Aorta (tissue), 5 donors: ENCODE data around the gene NELFCD. TPM values are rescaled to one million over a fixed set of nuclear protein-coding genes. Genes with fewer than 3 reads are reported as not detected.
"Not testable (repeated sequence)": the region's sequence is repeated elsewhere in the genome, so short reads cannot be mapped to it uniquely, and the experiment has no call there.

Experiments used
- ATAC-seq: fragments of 200-7000 bp; cut with Tn5 transposase; one replicate; pipeline ENCODE4 v1.9.1; 2022; ENCODE audit warnings: moderate library complexity; ENCODE audit not compliant: low FRiP score
- DNase-seq, 2 donors: peaks; one replicate each; pipeline ENCODE4 v3.0.0-alpha.2; 2020
- H3K27ac ChIP-seq, 2 donors: one replicate each; pipeline ENCODE4 v1.5.1; 2013; ENCODE audit warnings: low read length in 2 of 2, mild to moderate bottlenecking in 2 of 2, moderate library complexity in 2 of 2, control low read depth in 1 of 2, inconsistent platforms in 1 of 2, low read depth in 1 of 2
- H3K27me3 ChIP-seq, 2 donors: one replicate each; pipeline ENCODE4 v1.6.1; 2013; ENCODE audit warnings: control low read depth in 1 of 2, low read length in 1 of 2, mild to moderate bottlenecking in 1 of 2, moderate library complexity in 1 of 2; ENCODE audit not compliant: insufficient read depth in 2 of 2, control insufficient read depth in 1 of 2
- H3K36me3 ChIP-seq, 2 donors: one replicate each; pipeline ENCODE4 v1.6.1; 2013; ENCODE audit warnings: control low read depth in 1 of 2, low read length in 1 of 2, mild to moderate bottlenecking in 1 of 2; ENCODE audit not compliant: insufficient read depth in 2 of 2, control insufficient read depth in 1 of 2
- H3K4me1 ChIP-seq, 2 donors: one replicate each; pipeline ENCODE4 v1.6.1; 2013; ENCODE audit warnings: low read length in 2 of 2, control low read depth in 1 of 2, mild to moderate bottlenecking in 1 of 2, moderate library complexity in 1 of 2; ENCODE audit not compliant: insufficient read depth in 2 of 2, control insufficient read depth in 1 of 2
- H3K4me3 ChIP-seq, 2 donors: one replicate each; pipeline ENCODE4 v1.5.1; 2013; ENCODE audit warnings: low read length in 2 of 2, control low read depth in 1 of 2, mild to moderate bottlenecking in 1 of 2
- H3K9me3 ChIP-seq: one replicate; pipeline ENCODE4 v1.6.1; 2013; ENCODE audit warnings: mild to moderate bottlenecking, low read length; ENCODE audit not compliant: control insufficient read depth
- WGBS, 2 donors: extraction: QIAGEN DNeasy Blood & Tissue Kit; methylation state at CpG; one replicate each; pipeline ENCODE4 v1.1.7; 2013; 5-methylcytosine and 5-hydroxymethylcytosine counted together
- intact Hi-C, 2 donors: fragments of 100-400 bp; cut with DNase I; formaldehyde crosslinking; loops; one replicate each; pipeline versions ENCODE4 v1.14.2 to v1.15.0; 2022
- polyA plus RNA-seq, 2 donors: library from polyadenylated mRNA; stranded (reverse); fragments of 200-250 nt; gene quantifications; one replicate each; pipeline ENCODE4 v1.2.3, GENCODE V29; 2013
- total RNA-seq, 2 donors: library from RNA; stranded (reverse); fragmentation: NEBNext Ultra II Directional; extraction: Animal tissue kit (Norgen Biotek cat#: 25700); gene quantifications; one replicate each; pipeline ENCODE4 v1.2.1, GENCODE V29; 2021
- donor health status: healthy with polysubstance abuse.
- donor health status: Bipolar disorder and iron deficiency.
- donor health status: DM: no; HTN: no; CAD: no.
- donor health status: DM: no; HTN: no; CAD: no.
- donor health status: DM: yes; HTN: yes; CAD: no.

The NELFCD gene
- total and polyA plus RNA-seq, 4 donors = 22.7 to 53.9 (median 45.3) TPM

DNA sequence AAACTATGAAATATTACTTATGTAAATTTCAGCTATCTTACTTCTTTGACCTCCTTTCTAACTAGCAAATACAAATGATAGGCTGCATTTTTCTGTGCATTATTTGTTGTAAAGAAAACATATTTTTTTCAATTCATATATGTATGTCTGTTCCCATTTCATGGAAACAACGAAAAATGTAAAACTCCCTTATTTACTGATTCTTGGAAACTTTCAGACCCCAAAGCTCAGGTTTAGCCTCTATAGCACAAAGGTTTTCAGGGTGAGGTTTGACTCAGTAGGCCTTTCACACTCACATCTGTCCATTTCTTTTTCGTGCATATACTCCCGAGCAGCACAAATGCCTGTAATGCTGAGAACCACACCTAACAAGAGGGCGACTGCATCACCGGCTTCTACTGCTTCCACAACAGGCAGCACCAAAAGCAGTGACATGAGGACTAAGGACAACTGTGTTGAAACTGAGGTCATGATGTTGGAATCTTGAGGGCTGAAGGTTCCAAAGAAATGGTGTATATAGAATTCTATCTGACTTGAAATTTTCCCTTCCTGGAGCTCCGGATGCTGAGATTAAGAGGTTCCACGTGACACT lies 33.2 kb upstream of the NELFCD start:
- H3K36me3 ChIP-seq, H3K27me3 ChIP-seq, H3K27ac ChIP-seq, H3K4me3 ChIP-seq, DNase-seq, H3K9me3 ChIP-seq, ATAC-seq, intact Hi-C loops, H3K4me1 ChIP-seq: not testable (repeated sequence)
- 78% methylated on average over 7 of the region's 7 CpGs for WGBS, 2 donors

DNA sequence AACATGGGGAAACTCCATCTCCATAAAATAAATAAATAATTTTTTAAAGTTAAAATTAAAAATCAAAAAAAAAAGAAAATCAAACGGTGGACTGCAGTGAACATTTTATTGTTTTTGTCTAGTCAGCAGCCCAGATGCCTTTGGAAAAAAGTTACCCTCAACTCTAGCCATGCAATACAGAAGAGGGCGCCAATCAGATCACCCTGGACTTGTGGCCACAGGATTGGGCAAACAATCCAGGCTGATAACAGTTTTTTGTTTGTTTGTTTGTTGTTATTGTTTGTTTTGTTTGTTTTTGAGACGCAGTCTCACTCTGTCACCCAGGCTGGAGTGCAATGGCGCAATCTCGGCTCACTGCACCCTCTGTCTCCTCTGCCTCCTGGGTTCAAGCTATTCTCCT lies 30.5 kb upstream of the NELFCD start:
- intact Hi-C loops = no loop called here
- WGBS, 2 donors = 79 to 82% methylated on average over 5 of the region's 5 CpGs
- Histone ChIP-seq H3K4me3 (no peak overlapping the region), H3K9me3 (no peaks in the 10 kb centered on the region), H3K27me3 (no peaks in the 10 kb centered on the region), H3K27ac (no peak overlapping the region), H3K4me1 (no peaks in the 10 kb centered on the region), H3K36me3 (no peaks in the 10 kb centered on the region)
- ATAC-seq = no peak
- no peak for DNase-seq

DNA sequence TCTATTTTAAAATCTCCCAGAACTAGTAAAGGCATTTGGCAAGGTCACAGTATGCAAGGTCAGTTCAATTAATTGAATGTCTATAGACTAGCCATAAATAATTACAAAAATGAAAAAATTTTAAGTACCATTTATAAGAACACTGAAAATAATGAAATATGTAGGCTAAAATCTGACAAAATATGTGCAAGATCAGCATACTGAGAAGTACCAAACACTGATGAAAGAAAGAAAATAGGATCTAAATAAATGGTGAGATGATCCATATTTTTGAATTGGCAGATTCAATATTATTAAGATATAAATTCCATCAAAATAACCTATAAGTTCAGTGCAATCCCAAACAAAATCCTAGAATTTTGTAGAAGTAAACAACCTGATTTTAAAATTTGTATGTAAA lies 28.0 kb upstream of the NELFCD start:
- no peaks in the 10 kb centered on the region for H3K27me3 ChIP-seq
- no peaks in the 10 kb centered on the region for H3K4me1 ChIP-seq
- no peak overlapping the region for H3K27ac ChIP-seq
- intact Hi-C loops = no loop called here
- no peak for DNase-seq
- no peak for ATAC-seq
- H3K4me3 ChIP-seq = no peak overlapping the region
- H3K9me3 ChIP-seq = no peaks in the 10 kb centered on the region
- no peaks in the 10 kb centered on the region for H3K36me3 ChIP-seq

DNA sequence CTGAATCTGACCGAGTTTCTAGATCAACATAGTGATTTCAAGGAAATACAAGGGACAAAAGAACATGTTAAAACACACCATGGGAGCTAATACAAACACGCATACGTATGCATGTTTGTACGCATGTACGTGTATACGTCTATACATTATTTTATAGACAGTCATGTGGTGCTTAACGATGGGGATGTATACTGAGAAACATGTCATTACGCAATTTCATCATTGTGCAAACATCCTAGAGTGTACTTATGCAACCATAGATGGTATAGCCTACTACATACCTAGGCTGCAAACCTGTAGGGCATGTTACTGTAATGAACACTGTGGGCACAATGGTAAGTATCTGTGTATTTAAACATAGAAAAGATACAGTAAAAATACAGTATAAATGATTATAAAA lies 25.0 kb upstream of the NELFCD start:
- no peaks in the 10 kb centered on the region for H3K27me3 ChIP-seq
- 82 to 88% methylated on average over 8 of the region's 8 CpGs for WGBS, 2 donors
- intact Hi-C loops = no loop called here
- H3K4me1 ChIP-seq = no peaks in the 10 kb centered on the region
- no peaks in the 10 kb centered on the region for H3K9me3 ChIP-seq
- no peaks in the 10 kb centered on the region for H3K36me3 ChIP-seq
- no peak overlapping the region for H3K27ac ChIP-seq
- no peak for DNase-seq
- ATAC-seq = no peak
- H3K4me3 ChIP-seq = no peak overlapping the region

DNA sequence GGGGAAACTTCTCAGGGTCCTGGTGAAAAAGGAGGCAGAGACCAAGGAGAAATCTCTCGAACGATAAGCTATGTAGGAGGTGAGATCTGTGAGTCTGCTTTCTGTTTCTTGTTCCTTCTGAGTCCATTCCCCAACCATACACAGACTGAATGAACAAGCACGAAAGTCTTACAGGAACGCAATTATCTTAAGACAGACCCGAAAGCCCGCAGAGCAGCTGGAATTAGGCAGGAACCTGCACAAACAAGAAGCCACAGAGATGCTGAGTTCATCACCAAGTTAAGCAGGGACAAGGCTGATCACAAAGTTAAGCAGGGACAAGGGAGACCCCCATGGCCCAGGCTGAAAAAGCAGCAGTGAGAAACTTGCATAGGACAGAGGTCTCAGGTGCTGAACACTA lies 21.4 kb upstream of the NELFCD start:
- Histone ChIP-seq H3K27me3 (no peaks in the 10 kb centered on the region), H3K27ac (no peak overlapping the region), H3K4me1 (no peaks in the 10 kb centered on the region), H3K9me3 (no peaks in the 10 kb centered on the region), H3K4me3 (no peak overlapping the region), H3K36me3 (no peaks in the 10 kb centered on the region)
- ATAC-seq = no peak
- intact Hi-C loops = no loop called here
- WGBS, 2 donors = 60 to 68% methylated on average over 6 of the region's 6 CpGs
- no peak for DNase-seq

DNA sequence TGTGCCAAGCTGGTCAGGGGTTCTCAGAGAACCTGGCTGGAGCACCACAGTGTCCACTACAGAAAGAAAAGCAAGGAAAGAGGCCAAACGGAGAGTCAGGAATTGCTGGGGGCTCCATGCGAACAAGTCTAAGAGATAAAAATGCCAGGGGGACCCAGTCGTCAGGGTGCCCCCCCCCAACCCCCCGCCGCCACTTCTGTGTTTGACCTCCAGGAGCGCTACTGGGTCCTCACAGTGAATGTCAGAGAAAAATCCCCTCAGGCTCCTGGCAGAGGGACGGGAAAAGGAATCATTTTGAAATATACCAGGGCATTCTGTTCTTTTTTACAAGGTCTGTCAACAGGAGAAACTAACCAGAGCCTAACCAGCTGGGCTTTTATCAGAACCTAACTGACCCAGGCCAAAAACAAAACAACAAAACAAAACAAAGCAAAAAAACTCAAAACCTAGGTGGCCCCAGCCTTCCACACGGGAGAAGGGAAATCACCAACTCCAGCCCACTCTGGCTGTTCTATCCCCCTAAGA lies 17.9 kb upstream of the NELFCD start:
- Histone ChIP-seq H3K36me3 (no peaks in the 10 kb centered on the region), H3K27me3 (no peaks in the 10 kb centered on the region), H3K27ac (no peak overlapping the region), H3K9me3 (no peaks in the 10 kb centered on the region), H3K4me1 (no peaks in the 10 kb centered on the region), H3K4me3 (no peak overlapping the region)
- DNase-seq (no peak), ATAC-seq (no peak)
- intact Hi-C loops = no loop called here
- 51 to 57% methylated on average over 8 of the region's 8 CpGs for WGBS, 2 donors

DNA sequence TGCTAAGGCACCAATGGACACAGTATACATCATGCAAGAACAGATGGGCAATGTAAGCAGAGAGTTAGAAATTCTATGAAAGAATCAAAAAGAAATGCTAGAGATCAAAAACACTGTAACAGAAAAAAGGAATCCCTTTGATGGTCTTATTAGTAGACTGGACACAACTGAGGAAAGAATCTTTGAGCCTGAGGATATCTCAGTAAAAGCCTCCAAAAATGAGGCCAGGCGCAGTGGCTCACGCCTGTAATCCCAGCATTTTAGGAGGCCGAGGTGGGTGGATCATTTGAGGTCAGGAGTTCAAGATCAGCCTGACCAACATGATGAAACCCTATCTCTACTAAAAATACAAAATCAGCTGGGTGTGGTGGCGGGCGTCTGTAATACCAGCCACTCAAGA lies 17.1 kb upstream of the NELFCD start:
- not testable (repeated sequence) for H3K4me3 ChIP-seq, ATAC-seq
- 94% methylated on average over 5 of the region's 5 CpGs for WGBS, 2 donors

DNA sequence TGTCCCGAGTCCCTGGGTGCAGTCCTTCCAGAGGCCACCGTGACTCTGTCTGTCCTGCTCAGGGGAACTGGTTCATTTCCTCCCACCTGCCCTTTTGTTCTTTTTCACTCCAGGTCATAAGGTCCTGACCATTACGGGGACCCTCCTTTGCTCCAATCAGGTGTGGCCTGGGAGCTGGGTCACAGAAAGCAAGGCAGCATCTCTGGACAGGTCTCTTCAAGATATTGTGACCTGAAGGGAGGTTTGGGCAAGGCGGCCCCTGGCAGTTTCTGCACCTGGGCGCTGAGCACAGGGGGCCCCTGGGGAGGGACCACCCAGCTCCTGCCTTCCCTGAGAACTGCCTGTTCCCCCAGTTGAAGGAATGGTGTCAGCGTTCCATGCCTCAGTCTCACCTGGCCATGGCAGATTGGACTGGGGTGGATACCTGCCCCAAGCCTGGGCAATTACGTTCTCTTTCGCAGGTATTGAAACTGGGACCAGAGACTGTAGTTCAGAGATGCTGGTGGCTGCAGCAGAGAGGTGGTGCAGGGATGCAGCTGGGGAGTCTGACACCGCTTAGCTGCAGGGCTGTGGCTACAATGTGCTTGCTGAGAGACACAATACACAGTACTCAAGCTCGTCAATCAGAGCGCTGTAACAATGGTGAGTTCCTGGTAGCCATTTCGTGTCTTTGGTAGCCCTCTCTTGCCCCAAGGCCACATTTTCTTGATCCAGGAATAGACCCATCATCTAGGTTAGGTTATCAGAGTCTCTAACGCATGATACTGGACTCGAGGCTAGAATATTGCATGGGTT lies 15.6 kb upstream of the NELFCD start:
- Histone ChIP-seq H3K27ac (no peak overlapping the region), H3K4me1 (no peaks in the 10 kb centered on the region), H3K36me3 (no peaks in the 10 kb centered on the region), H3K9me3 (no peaks in the 10 kb centered on the region), H3K4me3 (no peak overlapping the region), H3K27me3 (no peaks in the 10 kb centered on the region)
- ATAC-seq (no peak), DNase-seq (no peak)
- WGBS, 2 donors = 76% methylated on average over 14 of the region's 14 CpGs
- intact Hi-C loops = no loop called here

More for the DNA sequence above, 17.1 kb upstream of the NELFCD start:
- H3K27me3 ChIP-seq, DNase-seq, H3K27ac ChIP-seq, H3K9me3 ChIP-seq, H3K36me3 ChIP-seq, H3K4me1 ChIP-seq, intact Hi-C loops: not testable (repeated sequence)
